ENCODE data around the gene RNASE8. TPM values are rescaled to one million over a fixed set of nuclear protein-coding genes. Genes with fewer than 3 reads are reported as not detected.

Gene RNASE8
- total and polyA plus RNA-seq, 2 of the 4 experiments (the other 2 are of a cell fraction), result not detected

DNA sequence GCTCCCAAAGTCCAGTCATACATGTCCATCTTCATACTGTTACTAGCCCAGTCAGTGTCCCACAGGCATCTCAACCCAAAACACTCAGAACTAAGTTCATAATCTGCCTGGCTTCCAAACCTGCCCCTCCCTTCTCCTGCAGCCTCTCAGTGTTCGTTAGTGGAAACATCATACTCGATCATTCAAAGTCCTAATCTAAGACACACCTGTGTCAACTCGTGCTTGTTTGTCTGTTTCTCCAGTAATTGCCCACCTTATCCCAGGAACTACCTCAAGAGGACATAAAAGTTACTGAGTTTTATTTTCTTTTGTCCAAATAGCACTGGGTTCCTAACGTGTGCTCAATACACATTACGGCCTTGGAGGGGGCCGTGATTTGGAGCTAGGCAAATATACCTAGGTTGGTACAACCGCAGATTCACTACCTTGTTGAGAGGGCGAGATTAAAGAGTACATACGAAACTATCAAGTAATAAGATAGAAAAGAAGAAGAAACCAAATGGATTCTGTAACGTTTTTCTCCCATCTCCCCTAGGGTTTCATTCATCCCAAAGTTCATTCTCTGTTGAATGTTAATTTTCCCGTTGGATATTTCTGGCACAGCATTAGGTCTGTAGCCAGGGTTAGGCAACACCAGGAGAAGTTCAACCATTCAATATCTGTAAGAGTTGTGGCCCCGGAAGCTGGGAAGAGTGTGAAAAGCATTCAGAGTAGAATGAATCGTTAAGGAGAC lies 3.2 kb downstream of the RNASE8 start:
- Histone ChIP-seq H4K8ac (ENCODE audit: low read depth in 2 of 2, low read length in 2 of 2) (no peak overlapping the region), H2BK5ac (ENCODE audit: low read depth, low read length, poor library complexity, severe bottlenecking) (no peak overlapping the region), H3K27ac (ENCODE audit: insufficient read depth, low read length) (no peak overlapping the region), H3K9ac (ENCODE audit: low read depth, low read length) (no peak overlapping the region), H3K14ac (replicated peaks; ENCODE audit: low read depth, low read length) (no peak overlapping the region), H3K18ac (ENCODE audit: low read depth, low read length) (no peak overlapping the region), H3K9me1 (ENCODE audit: insufficient read depth, low read length) (peaks cover 5% of the 10 kb centered on the region; the same call in 1 of the 2 replicates), H4K91ac (ENCODE audit: insufficient read depth, low read depth, low read length) (no peak overlapping the region), H3K56ac (ENCODE audit: extremely low read depth, insufficient read depth, low read length) (no peak overlapping the region), H2BK20ac (ENCODE audit: low read depth, low read length) (no peak overlapping the region), H3K79me1 (ENCODE audit: low read depth in 1 of 2, low read length in 2 of 2) (no peaks in the 10 kb centered on the region), H3K36me3 (ENCODE audit: control insufficient read depth, insufficient read depth, low read length) (no peaks in the 10 kb centered on the region), H2AFZ (replicated peaks; ENCODE audit: low read length, poor library complexity) (no peak overlapping the region), H3K27me3 (ENCODE audit: control insufficient read depth, insufficient read depth, low read length) (no peaks in the 10 kb centered on the region), H2BK120ac (ENCODE audit: low read depth, low read length) (no peak overlapping the region), H3K9me3 (ENCODE audit: control insufficient read depth, insufficient read depth, low read length) (no peaks in the 10 kb centered on the region), H3K4me2 (ENCODE audit: low read depth, low read length) (no peak overlapping the region), H2BK15ac (ENCODE audit: low read depth, low read length) (no peak overlapping the region), H3K4me1 (ENCODE audit: control insufficient read depth, insufficient read depth, low read length) (no peaks in the 10 kb centered on the region), H2AK5ac (ENCODE audit: low read depth, low read length) (no peak overlapping the region), H4K20me1 (ENCODE audit: insufficient read depth, low read length) (no peaks in the 10 kb centered on the region), H3K23ac (ENCODE audit: low read depth, low read length) (no peak overlapping the region), H3K4ac (ENCODE audit: low read depth, low read length) (no peak overlapping the region), H3K4me3 (ENCODE audit: insufficient read depth, low read depth, low read length) (no peak overlapping the region), H4K5ac (ENCODE audit: low read depth, low read length) (no peak overlapping the region), H2AK9ac (replicated peaks; ENCODE audit: low read depth, low read length, poor library complexity) (no peak overlapping the region)
- TF ChIP-seq MAZ (IDR thresholded peaks at IDR 0.05; ENCODE audit: borderline replicate concordance, low read depth, low read length) (no peak), CHD1 (IDR thresholded peaks at IDR 0.05; ENCODE audit: low read depth, low read length) (no peak), NFE2L2 (IDR thresholded peaks at IDR 0.05; ENCODE audit: low read depth, low read length) (no peak), FOS (IDR thresholded peaks at IDR 0.05; ENCODE audit: low read depth, low read length) (no peak), CEBPB (IDR thresholded peaks at IDR 0.05; ENCODE audit: low read depth, low read length) (no peak), RCOR1 (IDR thresholded peaks at IDR 0.05; ENCODE audit: insufficient replicate concordance, low read length) (no peak), RFX5 (IDR thresholded peaks at IDR 0.05; ENCODE audit: low read depth, low read length) (no peak), BHLHE40 (IDR thresholded peaks at IDR 0.05; ENCODE audit: low read depth, low read length) (no peak)
- TF ChIP-seq, protein P1, sequence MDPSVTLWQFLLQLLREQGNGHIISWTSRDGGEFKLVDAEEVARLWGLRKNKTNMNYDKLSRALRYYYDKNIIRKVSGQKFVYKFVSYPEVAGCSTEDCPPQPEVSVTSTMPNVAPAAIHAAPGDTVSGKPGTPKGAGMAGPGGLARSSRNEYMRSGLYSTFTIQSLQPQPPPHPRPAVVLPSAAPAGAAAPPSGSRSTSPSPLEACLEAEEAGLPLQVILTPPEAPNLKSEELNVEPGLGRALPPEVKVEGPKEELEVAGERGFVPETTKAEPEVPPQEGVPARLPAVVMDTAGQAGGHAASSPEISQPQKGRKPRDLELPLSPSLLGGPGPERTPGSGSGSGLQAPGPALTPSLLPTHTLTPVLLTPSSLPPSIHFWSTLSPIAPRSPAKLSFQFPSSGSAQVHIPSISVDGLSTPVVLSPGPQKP (IDR thresholded peaks at IDR 0.05; ENCODE audit: borderline replicate concordance, low read depth, low read length), result no peak
- TF ChIP-seq, protein P2, sequence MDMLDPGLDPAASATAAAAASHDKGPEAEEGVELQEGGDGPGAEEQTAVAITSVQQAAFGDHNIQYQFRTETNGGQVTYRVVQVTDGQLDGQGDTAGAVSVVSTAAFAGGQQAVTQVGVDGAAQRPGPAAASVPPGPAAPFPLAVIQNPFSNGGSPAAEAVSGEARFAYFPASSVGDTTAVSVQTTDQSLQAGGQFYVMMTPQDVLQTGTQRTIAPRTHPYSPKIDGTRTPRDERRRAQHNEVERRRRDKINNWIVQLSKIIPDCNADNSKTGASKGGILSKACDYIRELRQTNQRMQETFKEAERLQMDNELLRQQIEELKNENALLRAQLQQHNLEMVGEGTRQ (IDR thresholded peaks at IDR 0.05; ENCODE audit: low read depth, low read length), result no peak
- dilution Hi-C loops (cut with HindIII; ENCODE audit: low sequenced_read_pairs, unreplicated experiment) (no loop called here), in situ Hi-C loops (cut with MboI; ENCODE audit: low sequenced_read_pairs) (no loop called here), intact Hi-C loops (cut with micrococcal nuclease) (no loop called here)
- BruUV-seq (replicated peaks), result no TSS peak
- POLR2A ChIA-PET (ENCODE audit: unreplicated experiment), result no interaction called here
- ATAC-seq (ENCODE audit: low read depth) (no peak), DNase-seq (no peak)
- 85% methylated on average over 3 of the region's 13 CpGs; no CpG with 5 or more reads in 1 of the 2 experiments for WGBS, 2 experiments (ENCODE audit: extremely low coverage in 2 of 2, insufficient read length in 1 of 2)
- CTCF ChIA-PET, result no interaction called here
